Activated CD4-positive, alpha-beta T cell treated with anti-CD3 and anti-CD28 coated beads for 4 hours (primary cell): ENCODE measurements around the gene GATA2.

Experiments
- DNase-seq, 2 donors: peaks; one replicate each; pipeline ENCODE4 v3.0.0-alpha.2; 2020

Gene GATA2

GRCh38 chr3:128487538-128487812 lies 5.5 kb downstream of the GATA2 start:
- DNase-seq, result no peak

GRCh38 chr3:128486681-128487537 lies 6.1 kb downstream of the GATA2 start:
- no peak for DNase-seq

- no peak for DNase-seq
Measured at GRCh38 chr3:128486205-128486628, 6.8 kb downstream of the GATA2 start.

GRCh38 chr3:128485282-128486204 lies 7.5 kb downstream of the GATA2 start:
- DNase-seq, result no peak

GRCh38 chr3:128484404-128485281 lies 8.4 kb downstream of the GATA2 start:
- DNase-seq, result no peak

- DNase-seq, result no peak
Measured at GRCh38 chr3:128483657-128484403, 9.2 kb downstream of the GATA2 start.

- DNase-seq, result no peak
Measured at GRCh38 chr3:128482666-128483656, 10.0 kb downstream of the GATA2 start.

GRCh38 chr3:128482175-128482574 lies 10.8 kb downstream of the GATA2 start:
- no peak for DNase-seq

- no peak for DNase-seq
Measured at GRCh38 chr3:128481438-128481942, 11.5 kb downstream of the GATA2 start.

GRCh38 chr3:128480717-128481437 lies 12.1 kb downstream of the GATA2 start:
- no peak for DNase-seq

GRCh38 chr3:128480278-128480677 lies 12.7 kb downstream of the GATA2 start:
- no peak for DNase-seq

GRCh38 chr3:128479558-128480086 lies 13.4 kb downstream of the GATA2 start:
- DNase-seq, result no peak

- no peak for DNase-seq
Measured at GRCh38 chr3:128478576-128479506, 14.2 kb downstream of the GATA2 start.

- no peak for DNase-seq
Measured at GRCh38 chr3:128476659-128477058, 16.3 kb downstream of the GATA2 start.

GRCh38 chr3:128475355-128475754 lies 17.6 kb downstream of the GATA2 start:
- DNase-seq, result no peak

- no peak for DNase-seq
Measured at GRCh38 chr3:128473737-128474136, 19.3 kb downstream of the GATA2 start.

- no peak for DNase-seq
Measured at GRCh38 chr3:128473180-128473519, 19.9 kb downstream of the GATA2 start.

GRCh38 chr3:128472449-128473179 lies 20.4 kb downstream of the GATA2 start:
- no peak for DNase-seq
